Activated CD4-positive, CD25-positive, alpha-beta regulatory T cell treated with anti-CD3 and anti-CD28 coated beads, Interleukin-2, amount 50 U/mL, for 16 hours (primary cell): ENCODE results near the gene CD28.

Source experiments
- DNase-seq: peaks from one replicate; pipeline ENCODE4 v3.0.0-alpha.2; 2020; ENCODE audit warnings: low read depth, low spot score

CD28 gene

DNA sequence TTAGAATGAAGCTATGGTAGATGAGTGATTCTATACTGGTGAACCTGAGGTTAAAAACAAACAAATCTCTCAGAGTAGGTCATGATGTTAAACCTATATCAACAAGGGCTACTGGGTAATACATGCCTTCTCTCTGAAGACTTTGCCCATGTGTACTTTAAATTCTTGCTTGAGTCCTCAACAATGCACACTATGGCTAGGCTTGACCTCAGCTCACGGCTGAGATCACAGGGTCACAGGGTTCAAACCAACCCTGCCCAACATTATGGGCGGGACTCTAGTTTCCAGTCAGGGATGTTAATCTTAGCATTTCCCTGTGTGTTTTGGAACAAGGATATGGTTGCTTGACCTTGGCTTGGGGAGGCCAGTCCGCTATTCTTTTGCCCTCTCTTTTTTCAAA lies 7.7 kb downstream of the CD28 start:
- DNase-seq, result no peak

DNA sequence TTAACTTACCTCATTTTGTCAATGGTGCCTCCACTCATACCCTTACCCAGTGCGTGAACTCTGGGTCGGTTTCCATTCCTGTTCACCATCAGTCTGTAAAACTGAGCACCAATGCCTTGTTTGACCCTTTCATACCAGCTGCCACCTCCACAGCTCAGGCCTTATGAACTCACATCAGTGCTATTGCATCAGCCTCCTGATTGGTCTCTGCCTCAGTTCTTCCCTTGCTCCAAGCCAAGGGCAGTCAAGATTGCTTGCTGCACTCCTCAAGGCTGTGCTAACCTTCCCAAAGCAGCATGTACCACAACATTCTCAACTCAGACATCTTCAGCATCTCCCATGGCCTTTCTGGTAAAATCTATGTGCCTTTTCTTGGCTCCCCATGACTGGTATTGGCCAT lies 9.3 kb downstream of the CD28 start:
- no peak for DNase-seq

DNA sequence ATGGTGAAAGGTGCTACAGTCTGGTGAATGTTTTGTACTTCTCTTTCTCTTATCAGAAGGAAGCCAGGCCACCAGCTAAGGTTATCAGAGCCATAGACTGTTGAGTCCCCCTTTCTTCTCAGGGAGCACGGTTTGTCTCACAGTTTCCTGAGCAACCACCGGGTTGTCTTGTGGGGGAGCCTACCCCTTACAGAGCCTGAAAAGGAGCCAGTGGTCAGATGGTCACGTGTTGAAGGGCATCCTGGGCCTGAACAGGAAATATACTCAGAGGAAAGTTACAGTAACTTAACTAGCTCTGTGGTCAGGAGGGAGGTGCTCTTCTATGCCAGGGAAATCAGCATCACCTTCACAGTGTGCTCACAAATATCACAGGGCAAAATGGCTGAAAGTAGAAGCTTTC lies 11.6 kb downstream of the CD28 start:
- no peak for DNase-seq

DNA sequence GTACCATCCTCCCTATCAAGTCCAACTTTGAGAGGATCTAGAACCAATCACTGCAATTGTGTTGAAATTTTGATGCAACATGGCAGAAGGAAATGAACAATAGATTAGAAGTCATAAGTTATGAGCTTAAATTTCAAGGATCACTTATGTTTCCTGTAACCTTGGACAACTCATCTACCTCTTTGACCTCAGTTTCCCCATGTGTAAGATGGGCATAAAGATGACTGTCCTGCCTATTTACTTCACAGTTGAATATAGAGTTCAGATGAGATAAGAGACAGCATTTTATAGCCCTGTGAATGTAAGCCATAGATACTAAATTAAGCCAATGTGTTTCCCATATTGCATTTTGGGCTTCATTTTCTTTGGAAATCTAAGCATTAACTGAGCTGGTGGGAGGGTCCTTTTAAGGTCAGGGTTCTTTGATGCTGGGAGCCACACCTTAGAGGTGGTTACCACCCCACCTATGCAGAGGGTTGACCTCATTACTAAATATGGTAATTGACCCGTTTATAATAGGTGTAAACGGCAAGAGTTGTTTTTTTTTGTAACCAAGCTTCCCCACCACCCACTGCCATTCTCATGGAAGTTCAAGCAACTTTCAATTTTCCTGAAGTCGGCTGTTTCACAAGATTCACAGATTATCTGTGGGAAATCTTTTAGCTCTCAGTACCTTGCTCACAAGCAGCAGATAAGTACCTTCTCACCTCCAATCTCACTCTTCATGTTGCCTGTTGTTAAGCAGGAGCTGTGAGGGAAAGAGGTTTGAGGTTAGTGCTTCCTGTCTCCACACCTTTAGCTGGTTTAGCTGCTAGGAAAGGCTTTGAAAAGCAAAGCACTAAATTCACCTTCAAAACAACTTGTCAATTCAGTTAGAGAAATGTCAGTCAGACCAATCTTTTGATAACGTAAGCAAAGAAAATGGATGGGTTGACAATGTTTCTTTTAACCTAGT lies 13.3 kb downstream of the CD28 start:
- no peak for DNase-seq

DNA sequence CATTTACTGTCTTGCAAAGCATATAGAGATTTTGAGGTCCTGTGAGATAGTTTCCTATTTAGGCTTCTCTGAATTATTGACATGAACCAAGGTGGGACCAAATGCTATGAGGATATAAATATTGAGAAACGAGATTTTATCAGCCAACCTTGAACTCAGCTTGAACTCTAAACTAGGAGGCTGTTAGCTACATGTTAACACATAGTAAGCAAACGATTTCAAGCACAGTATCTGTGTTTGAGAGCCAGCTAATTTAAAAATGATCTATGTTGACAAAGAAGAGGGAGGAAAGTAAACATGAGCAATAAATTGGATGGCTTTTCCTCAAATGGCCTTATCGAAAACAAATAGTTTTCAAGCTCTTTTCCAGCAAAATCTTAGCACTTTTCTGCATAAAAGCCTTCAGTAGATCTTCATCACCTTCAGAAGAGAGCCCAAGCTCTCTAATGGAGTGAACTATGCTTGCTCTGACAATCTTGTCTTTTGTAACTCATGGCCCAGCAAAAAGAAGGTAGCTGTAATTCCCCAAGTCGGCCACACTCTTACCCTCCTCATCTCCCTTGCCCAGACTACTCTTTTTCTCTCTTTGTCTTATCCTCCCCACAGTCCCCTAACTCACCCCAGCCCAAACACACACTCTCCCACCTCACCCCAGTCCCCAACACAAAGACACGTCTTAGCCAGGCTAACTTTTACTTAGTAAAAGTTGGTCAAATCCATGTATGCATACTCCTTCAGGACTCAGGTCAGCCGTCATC lies 14.7 kb downstream of the CD28 start:
- DNase-seq, result no peak

DNA sequence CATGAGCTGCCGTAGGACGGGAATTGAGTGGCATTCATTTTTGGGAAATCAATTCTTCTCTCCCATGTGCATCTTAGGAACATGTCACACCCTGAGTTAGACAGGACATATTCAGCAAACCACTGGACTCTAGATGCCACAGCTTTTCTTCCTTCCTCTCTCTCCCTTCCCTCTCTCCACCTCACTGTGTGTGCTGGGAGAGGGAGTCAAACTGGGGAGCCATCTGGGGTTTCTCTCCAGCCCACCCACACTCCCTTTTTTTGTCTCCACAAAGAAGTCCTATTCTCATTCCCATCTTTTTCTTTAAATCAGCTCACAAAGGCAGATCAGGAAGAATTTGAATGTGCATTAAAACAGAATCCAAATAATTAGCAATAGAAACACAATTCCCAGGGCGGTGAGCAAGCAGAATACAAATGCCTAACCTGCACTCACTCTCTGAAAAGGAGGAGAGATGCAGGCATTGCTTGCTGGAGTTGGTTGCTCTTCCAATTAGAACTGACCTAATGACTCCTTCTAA lies 15.4 kb downstream of the CD28 start:
- DNase-seq, result no peak

DNA sequence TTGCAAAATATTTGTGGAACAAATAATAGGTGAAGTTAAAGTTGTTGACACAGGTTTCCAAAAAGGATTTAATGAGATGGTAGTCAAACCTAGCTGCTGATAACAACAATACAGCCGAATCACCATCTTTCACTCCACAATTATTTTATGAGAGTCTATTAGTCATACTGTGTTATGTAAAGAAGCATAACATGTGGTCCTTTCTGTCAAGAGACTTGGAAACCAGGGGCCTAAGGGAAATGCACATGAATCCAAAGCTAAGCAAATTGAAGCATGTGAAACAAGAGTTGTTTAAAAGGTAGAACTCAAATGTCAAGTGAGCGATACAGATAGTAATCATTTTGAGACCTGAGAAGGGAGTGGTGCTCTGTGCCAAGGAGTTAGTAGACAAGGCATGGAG lies 16.0 kb downstream of the CD28 start:
- no peak for DNase-seq

DNA sequence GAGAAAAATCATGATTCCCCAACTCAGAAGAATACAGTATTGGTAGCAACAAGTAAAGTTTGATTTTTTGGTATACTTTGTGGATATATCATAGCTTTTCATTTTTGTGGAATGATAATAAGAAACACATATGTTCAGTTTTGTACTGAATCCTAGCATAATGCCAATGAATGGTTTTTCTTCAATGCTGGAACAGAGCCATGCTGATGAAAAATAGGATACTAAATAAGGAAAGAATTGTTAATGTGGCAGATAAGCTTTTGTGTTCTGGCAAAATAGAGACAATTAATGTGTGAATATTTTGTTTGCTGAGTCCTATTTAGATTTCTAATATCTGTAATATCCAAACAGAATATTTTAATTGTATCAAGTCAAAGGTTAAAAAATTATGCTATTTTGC lies 21.9 kb downstream of the CD28 start:
- DNase-seq, result no peak

DNA sequence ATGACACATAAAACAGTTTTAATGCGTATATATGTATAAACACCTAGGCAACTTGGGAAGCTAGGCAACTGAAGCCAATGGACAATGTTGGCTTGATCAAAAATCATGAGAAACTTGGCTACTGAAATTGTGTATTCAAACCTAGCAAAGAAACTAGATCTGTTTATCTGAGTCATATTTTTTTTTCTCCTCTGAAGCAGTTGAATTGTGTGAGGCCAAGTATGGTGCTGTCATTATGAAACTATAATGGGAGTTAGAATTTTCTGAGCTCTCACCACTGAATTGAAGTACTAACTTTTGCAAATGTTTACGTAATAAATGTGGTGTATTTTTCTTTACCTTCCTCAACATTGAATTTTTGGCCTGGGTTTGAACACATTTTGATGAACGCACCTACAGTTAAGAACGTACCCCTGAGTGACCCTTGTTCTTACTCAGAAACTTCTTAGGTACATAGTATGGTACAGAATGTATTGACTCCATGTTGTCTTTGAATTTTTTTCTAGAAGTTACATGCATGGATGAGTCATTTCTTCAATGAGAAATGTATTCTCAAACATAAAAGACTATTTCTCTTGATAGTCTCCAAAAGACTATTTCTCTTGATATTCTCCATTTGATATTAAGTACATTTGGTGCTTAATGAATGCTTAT lies 23.8 kb downstream of the CD28 start:
- DNase-seq, result no peak

DNA sequence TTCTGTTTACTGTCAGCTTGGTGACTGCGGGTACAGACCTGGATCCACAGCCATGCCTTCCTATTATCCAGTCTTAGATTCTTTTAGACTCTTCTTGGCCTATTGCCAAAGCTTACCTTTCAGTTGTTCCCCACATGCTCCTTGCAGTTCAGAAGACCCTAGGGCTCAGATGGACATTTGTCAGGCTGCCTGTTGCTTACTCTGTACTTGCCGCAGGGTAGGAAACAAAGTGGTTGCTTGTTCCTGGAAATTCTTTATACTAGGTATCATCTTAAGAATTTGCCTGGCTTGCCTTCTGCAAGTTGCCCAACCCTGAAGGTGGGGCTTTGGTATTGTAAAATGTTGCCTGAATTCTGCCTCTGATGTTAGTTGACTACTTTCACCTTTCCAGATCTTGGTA lies 24.4 kb downstream of the CD28 start:
- no peak for DNase-seq

DNA sequence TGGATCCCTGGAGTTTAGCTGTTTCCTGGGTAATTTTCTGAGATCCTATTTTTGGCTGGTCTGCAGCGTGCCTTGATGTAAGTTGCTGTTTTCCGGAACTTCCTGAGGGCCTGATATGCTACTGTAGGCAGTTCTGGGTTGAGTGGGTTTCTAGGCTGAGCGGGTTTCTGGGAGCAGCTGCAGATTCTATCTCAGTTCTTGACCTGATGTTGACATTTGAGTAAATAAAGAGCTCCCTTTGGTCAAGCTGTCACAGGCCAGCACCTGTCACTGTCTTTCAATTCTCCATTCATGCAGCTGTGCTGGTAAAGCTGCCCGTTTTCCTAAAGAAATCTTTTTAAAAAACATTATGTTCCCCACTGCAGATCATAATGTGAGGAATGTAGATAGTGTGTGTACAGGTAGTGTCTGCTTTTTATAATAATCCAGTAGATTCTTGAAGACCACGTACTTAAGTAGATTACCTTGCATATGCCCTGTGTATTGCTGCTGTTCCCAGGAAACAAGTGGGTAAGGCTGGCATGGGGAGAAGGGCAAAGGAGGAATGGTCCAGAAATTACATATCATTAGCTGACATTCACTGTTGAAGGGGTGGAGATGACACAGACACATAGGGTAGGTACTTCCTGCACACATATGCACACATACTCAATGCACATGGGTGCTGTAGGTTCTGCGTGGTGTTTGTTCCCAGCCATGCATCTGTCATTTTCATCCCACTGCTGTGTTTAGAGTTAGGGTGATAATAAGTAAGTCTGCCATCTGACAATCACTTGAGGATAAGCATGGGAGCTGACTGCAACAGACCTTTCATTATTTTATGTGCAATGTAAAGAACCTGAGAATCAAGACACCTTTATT lies 25.9 kb downstream of the CD28 start:
- no peak for DNase-seq

DNA sequence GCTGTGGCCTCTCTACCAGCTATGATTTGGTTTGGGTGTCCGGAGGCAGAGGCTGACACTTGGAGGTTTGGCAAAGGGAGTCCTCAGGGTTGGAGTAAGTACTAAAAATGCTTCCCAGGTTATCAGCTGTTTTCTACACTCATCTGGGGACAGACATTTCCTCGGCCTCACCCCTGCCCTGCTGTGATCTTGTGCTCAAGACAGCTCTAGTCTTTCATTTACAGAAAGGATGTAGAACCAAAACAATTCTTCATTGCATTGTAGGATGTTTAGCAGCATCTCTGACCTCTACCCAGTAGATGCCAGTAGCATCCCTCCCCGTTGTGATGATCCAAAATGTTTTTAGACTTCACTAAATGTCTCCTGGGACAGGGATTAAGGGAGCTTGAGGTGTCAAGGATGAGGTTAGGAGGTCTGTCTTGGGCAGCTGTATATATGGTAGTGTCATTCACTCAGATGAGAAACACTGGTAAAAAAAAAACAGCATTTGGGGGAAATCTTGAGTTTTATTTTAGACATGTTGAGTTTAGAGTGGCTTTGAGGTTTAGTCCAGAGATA lies 26.6 kb downstream of the CD28 start:
- no peak for DNase-seq

DNA sequence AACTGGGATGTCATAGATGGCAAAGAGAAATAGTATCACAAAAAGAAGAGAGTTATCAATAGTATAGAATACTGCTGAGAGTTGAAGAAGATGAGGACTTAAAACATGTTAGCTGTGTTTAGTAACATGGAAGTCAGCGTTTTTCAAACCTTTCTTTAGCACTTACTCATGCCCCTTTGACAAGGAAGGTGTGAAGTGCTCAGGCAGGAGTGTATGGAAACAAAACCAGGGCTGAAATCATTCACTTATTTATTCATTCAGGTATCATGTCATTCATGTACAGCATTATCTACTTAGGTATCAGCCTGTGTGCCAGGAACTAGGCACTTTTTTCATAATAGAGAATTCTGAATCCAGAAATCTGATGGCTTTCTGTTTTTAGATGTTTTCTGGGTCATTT lies 27.2 kb downstream of the CD28 start:
- DNase-seq, result no peak

DNA sequence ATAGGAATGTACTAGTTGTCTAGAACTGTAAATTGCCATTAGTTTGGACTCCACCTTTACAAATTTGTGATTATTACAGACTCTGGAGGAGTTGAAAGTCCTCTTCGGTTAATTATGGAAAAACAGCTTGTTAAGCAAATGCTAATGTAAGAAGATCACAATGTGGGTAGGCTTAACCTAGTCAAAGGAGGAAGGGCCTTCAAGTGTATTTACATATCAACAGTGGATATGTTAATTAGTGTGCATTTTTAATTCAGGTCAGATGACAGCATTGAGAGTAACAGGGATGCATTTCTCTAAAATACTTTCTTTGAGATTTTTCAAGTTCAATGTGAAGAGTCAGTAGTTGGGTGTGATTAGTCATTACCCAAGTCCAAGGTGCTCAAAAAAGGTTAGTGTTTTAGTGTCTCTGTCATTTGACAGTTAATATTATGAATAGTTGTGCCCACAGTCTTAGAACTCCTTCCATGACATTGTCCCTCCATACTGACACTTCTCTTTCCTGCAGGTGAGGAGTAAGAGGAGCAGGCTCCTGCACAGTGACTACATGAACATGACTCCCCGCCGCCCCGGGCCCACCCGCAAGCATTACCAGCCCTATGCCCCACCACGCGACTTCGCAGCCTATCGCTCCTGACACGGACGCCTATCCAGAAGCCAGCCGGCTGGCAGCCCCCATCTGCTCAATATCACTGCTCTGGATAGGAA lies 28.0 kb downstream of the CD28 start:
- no peak for DNase-seq

DNA sequence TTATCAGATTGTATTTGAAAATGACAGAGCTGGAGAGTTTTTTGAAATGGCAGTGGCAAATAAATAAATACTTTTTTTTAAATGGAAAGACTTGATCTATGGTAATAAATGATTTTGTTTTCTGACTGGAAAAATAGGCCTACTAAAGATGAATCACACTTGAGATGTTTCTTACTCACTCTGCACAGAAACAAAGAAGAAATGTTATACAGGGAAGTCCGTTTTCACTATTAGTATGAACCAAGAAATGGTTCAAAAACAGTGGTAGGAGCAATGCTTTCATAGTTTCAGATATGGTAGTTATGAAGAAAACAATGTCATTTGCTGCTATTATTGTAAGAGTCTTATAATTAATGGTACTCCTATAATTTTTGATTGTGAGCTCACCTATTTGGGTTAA lies 30.9 kb downstream of the CD28 start:
- DNase-seq, result no peak

DNA sequence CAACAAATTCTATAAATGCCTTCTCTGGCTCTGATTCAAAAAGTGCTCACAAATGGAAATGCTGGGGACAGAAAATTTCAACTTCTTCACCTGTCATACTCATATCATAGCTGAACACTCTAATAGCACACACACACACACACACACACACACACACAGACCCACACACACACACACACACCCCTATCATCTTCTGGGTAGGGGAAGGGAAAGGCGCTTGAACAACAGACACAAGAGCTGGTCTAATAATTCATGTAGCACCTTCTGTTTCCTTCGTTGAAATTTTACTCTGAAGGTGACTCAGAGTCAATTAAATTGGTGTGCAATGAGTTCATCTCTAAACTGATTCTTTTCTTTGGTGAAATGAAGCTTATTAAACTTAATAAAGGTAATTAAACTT lies 32.9 kb downstream of the CD28 start:
- no peak for DNase-seq

DNA sequence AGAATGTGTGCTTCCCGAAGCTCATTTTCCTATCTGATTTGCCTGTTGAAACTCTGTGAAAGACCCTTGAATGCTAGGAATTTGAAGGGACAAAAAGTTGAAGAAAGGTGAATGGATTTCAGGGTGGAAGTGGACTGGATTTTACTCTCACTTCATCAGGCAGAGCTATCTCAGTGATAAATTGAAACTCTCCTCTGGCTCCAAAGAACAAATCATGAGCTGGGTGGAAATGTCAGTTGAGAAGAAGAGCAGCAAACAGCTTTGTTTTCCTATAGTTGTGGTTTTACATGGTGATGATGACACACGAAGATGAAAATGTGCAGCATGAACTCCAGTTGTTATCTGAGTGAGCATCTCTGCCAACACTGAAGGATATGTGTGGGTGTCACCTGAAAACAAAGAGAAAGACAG lies 34.4 kb downstream of the CD28 start:
- DNase-seq, result no peak

DNA sequence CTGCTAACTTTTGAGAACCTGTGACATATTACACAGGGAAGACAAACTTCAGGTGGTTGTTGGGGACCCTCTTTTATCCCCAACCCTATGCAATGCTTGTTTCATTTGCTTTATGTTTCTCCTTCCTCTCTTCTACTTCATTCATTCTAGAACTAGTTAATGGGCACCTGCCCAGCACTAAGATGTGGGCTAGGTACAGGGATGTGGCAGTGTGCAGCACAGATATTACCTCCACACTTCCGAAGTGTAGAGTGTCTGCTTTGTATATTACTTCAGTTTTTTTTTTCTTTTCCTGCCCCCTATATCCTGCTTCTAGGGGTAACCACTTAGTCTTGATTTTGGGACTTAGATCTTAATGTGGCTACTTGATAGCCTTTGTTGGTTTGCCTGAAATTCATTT lies 35.1 kb downstream of the CD28 start:
- DNase-seq, result no peak

DNA sequence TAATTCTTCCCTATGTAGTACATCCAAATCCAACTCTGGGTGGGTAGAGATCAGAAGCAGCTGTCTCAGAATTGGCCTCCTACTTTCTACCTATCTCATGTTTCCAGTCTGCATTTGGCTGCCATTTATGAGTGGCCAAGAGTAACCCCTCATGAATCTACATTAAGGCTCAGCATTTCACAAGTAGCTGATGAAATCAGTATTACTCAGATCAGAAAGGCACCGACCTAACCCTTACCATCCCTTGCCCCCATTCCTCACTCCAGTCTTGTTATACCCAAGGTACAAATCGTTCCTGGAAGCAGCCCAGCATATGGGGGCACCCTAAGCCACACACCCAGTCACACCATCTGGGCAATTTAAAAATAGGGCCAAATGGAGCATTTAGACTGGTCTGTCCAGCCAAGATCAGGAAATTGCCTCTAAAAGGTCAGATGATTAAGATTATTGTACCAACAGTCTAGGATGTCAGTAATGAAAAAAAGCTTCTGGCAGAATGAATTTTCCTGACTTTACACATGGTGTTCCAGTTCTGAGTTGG lies 37.1 kb downstream of the CD28 start:
- no peak for DNase-seq

DNA sequence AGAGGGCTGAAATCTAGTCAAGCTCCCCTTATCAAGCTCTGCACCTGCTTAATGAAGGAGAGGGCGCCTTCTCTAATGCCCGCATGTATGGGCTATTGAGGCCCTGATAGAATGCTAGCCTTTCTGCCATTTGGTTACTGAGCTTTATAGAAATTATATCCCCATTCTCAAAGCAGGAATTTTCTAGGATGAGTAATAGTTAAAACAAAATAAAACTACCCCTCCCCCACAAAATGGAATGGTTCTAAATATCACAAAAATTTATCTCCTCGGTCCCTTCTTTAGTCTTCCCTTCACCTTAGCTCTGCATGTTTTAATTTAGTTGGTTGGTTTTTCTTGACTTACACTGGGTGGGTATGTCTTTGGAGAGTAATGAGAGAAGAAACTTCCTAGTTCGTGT lies 37.7 kb downstream of the CD28 start:
- no peak for DNase-seq
